Liver (tissue), 9 donors: ENCODE measurements around the gene DMRTB1. TPM values are rescaled to one million over a fixed set of nuclear protein-coding genes. Genes with fewer than 3 reads are reported as not detected.

Source experiments
- DNase-seq: peaks from one replicate; pipeline ENCODE4 v3.0.0-alpha.2; 2017; ENCODE audit warnings: low spot score
- H3K27ac ChIP-seq, 2 donors: one replicate each; pipeline ENCODE4 v1.7.0; 2013; ENCODE audit warnings: inconsistent platforms in 2 of 2, low read length in 2 of 2, control low read depth in 1 of 2, low read depth in 1 of 2, mild to moderate bottlenecking in 1 of 2
- H3K27me3 ChIP-seq, 4 donors: one replicate each; pipeline versions ENCODE4 v1.6.1 to v1.7.0; 2013; ENCODE audit warnings: low read length in 3 of 4, inconsistent platforms in 1 of 4, mild to moderate bottlenecking in 1 of 4, moderate library complexity in 1 of 4; ENCODE audit not compliant: control insufficient read depth in 4 of 4, insufficient read depth in 4 of 4
- H3K36me3 ChIP-seq, 4 donors: one replicate each; pipeline versions ENCODE4 v1.6.1 to v1.7.0; 2013; ENCODE audit warnings: low read length in 3 of 4, mild to moderate bottlenecking in 3 of 4, low read depth in 1 of 4, moderate library complexity in 1 of 4; ENCODE audit not compliant: control insufficient read depth in 4 of 4, insufficient read depth in 3 of 4
- H3K4me1 ChIP-seq, 4 donors: one replicate each; pipeline versions ENCODE4 v1.6.1 to v1.7.0; 2013; ENCODE audit warnings: low read length in 3 of 4, mild to moderate bottlenecking in 3 of 4, moderate library complexity in 1 of 4; ENCODE audit not compliant: control insufficient read depth in 4 of 4, insufficient read depth in 4 of 4
- H3K4me3 ChIP-seq, 3 donors: one replicate each; pipeline versions ENCODE4 v1.6.1 to v1.7.0; 2013; ENCODE audit warnings: low read length in 3 of 3, control low read depth in 1 of 3, low read depth in 1 of 3, mild to moderate bottlenecking in 1 of 3
- H3K9ac ChIP-seq, 2 donors: one replicate each; pipeline ENCODE4 v1.7.0; 2013; ENCODE audit warnings: low read length in 2 of 2, mild to moderate bottlenecking in 2 of 2, moderate library complexity in 2 of 2, control low read depth in 1 of 2, low read depth in 1 of 2
- H3K9me3 ChIP-seq, 4 donors: one replicate each; pipeline versions ENCODE4 v1.6.1 to v1.7.0; 2013; ENCODE audit warnings: low read length in 3 of 4; ENCODE audit not compliant: control insufficient read depth in 4 of 4
- EGR1 ChIP-seq, 2 donors: IDR thresholded peaks; 2 replicates each; pipeline ENCODE4 v1.6.1; 2016 to 2018; ENCODE audit warnings: antibody characterized with exemption in 2 of 2, low read depth in 2 of 2
- FOXA1 ChIP-seq: IDR thresholded peaks from 2 replicates; pipeline ENCODE4 v1.6.1; 2016; ENCODE audit warnings: antibody characterized with exemption
- FOXA2 ChIP-seq: IDR thresholded peaks from 2 replicates; pipeline ENCODE4 v1.6.1; 2016; ENCODE audit warnings: antibody characterized with exemption
- GABPA ChIP-seq, 2 donors: IDR thresholded peaks in 1 of 2; conservative IDR thresholded peaks in 1 of 2; 2 replicates each; pipeline ENCODE4 v1.6.1; 2016; ENCODE audit warnings: antibody characterized with exemption in 2 of 2, mild to moderate bottlenecking in 1 of 2, moderate library complexity in 1 of 2
- HNF4A ChIP-seq, 2 donors: conservative IDR thresholded peaks; 2 replicates each; pipeline ENCODE4 v1.6.1; 2016; ENCODE audit warnings: antibody characterized with exemption in 2 of 2, mild to moderate bottlenecking in 2 of 2
- HNF4G ChIP-seq: IDR thresholded peaks from 2 replicates; pipeline ENCODE4 v1.6.1; 2016; ENCODE audit warnings: antibody characterized with exemption
- JUND ChIP-seq, 2 donors: IDR thresholded peaks; 2 replicates each; pipeline ENCODE4 v1.6.1; 2016; ENCODE audit warnings: antibody characterized with exemption in 2 of 2
- NR2F2 ChIP-seq: IDR thresholded peaks from 2 replicates; pipeline ENCODE4 v1.6.1; 2016; ENCODE audit warnings: antibody characterized with exemption
- RAD21 ChIP-seq, 2 donors: IDR thresholded peaks; 2 replicates each; pipeline ENCODE4 v1.6.1; 2016; ENCODE audit warnings: antibody characterized with exemption in 2 of 2, mild to moderate bottlenecking in 2 of 2
- RXRA ChIP-seq, 2 donors: IDR thresholded peaks; 2 replicates each; pipeline ENCODE4 v1.6.1; 2017 to 2018; ENCODE audit warnings: antibody characterized with exemption in 2 of 2, mild to moderate bottlenecking in 1 of 2
- SP1 ChIP-seq: IDR thresholded peaks from 2 replicates; pipeline ENCODE4 v1.6.1; 2018; ENCODE audit warnings: antibody characterized with exemption, mild to moderate bottlenecking
- TAF1 ChIP-seq: conservative IDR thresholded peaks from 2 replicates; pipeline ENCODE4 v1.6.1; 2016; ENCODE audit warnings: antibody characterized with exemption, mild to moderate bottlenecking
- YY1 ChIP-seq: IDR thresholded peaks from 2 replicates; pipeline ENCODE4 v1.6.1; 2016; ENCODE audit warnings: antibody characterized with exemption, mild to moderate bottlenecking
- WGBS: extraction: QIAGEN DNeasy Blood & Tissue Kit; methylation state at CpG from one replicate; pipeline ENCODE4 v1.1.7; 2013; 5-methylcytosine and 5-hydroxymethylcytosine counted together
- polyA plus RNA-seq, 2 donors: library from polyadenylated mRNA; stranded (reverse) in 1 of 2; unstranded in 1 of 2; fragments of 200-250 nt in 1 of 2; fragments of >200 nt in 1 of 2; fragmentation: Nextera tagmentation in 1 of 2; extraction: Ambion mirVana in 1 of 2; gene quantifications; one replicate each; pipeline versions ENCODE4 v1.2.1 to v1.2.3, GENCODE V29; 2013 to 2015
- total RNA-seq, 2 donors: library from RNA; depleted of rRNA; stranded (reverse); fragments of >200 nt; gene quantifications; one replicate each; pipeline ENCODE4 v1.2.3, GENCODE V29; 2014
- TF ChIP-seq, protein P1 (sequence below): fragments of 150-350 bp; IDR thresholded peaks from 2 replicates; pipeline ENCODE4 v1.5.1; 2017; ENCODE audit warnings: improper control_type of control experiment, low read depth, low read length; ENCODE audit not compliant: missing input control
- TF ChIP-seq, protein P2 (sequence below): IDR thresholded peaks from 2 replicates; pipeline ENCODE4 v1.6.1; 2016; ENCODE audit warnings: antibody characterized with exemption
- TF ChIP-seq, protein P3 (sequence below): IDR thresholded peaks from 2 replicates; pipeline ENCODE4 v1.6.1; 2016; ENCODE audit warnings: antibody characterized with exemption, mild to moderate bottlenecking
- TF ChIP-seq, protein P4 (sequence below): IDR thresholded peaks from 2 replicates; pipeline ENCODE4 v1.6.1; 2016; ENCODE audit warnings: antibody characterized with exemption
- TF ChIP-seq, protein P5 (sequence below): IDR thresholded peaks from 2 replicates; pipeline ENCODE4 v1.6.1; 2016; ENCODE audit warnings: antibody characterized with exemption
- donor health status: healthy.
- donor health status: healthy.
- donor health status: healthy.
- donor health status: healthy.
- donor health status: healthy.

The DMRTB1 gene
- total and polyA plus RNA-seq, 4 donors: not detected

DNA sequence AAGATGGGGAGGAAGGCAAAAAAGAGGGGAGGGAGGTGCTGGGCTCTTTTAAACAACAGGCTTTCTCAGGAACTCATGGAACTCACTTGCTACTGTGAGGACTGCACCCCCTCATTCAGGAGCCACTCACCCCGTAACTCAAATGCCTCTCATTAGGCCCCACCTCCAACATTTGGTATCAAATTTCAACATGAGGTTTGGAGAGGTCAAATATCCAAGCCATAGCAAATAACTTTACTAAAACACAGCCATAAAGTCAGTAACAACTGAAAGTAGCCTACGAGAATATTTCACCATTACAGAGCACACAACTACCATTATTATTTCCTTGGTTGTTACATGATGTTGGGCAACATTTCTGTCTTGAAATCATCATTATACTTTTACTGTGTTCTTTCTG, 13.1 kb upstream of the DMRTB1 start:
- TF ChIP-seq HNF4G: no peak
- TF ChIP-seq JUND (IDR thresholded peaks at IDR 0.05): no peak
- no peak for TF ChIP-seq EGR1 (IDR thresholded peaks at IDR 0.05; ENCODE audit: low read depth in 2 of 2)
- no peak for TF ChIP-seq FOXA2
- TF ChIP-seq FOXA1: no peak
- TF ChIP-seq, protein P1, sequence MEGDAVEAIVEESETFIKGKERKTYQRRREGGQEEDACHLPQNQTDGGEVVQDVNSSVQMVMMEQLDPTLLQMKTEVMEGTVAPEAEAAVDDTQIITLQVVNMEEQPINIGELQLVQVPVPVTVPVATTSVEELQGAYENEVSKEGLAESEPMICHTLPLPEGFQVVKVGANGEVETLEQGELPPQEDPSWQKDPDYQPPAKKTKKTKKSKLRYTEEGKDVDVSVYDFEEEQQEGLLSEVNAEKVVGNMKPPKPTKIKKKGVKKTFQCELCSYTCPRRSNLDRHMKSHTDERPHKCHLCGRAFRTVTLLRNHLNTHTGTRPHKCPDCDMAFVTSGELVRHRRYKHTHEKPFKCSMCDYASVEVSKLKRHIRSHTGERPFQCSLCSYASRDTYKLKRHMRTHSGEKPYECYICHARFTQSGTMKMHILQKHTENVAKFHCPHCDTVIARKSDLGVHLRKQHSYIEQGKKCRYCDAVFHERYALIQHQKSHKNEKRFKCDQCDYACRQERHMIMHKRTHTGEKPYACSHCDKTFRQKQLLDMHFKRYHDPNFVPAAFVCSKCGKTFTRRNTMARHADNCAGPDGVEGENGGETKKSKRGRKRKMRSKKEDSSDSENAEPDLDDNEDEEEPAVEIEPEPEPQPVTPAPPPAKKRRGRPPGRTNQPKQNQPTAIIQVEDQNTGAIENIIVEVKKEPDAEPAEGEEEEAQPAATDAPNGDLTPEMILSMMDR: no peak
- TF ChIP-seq, protein P2, sequence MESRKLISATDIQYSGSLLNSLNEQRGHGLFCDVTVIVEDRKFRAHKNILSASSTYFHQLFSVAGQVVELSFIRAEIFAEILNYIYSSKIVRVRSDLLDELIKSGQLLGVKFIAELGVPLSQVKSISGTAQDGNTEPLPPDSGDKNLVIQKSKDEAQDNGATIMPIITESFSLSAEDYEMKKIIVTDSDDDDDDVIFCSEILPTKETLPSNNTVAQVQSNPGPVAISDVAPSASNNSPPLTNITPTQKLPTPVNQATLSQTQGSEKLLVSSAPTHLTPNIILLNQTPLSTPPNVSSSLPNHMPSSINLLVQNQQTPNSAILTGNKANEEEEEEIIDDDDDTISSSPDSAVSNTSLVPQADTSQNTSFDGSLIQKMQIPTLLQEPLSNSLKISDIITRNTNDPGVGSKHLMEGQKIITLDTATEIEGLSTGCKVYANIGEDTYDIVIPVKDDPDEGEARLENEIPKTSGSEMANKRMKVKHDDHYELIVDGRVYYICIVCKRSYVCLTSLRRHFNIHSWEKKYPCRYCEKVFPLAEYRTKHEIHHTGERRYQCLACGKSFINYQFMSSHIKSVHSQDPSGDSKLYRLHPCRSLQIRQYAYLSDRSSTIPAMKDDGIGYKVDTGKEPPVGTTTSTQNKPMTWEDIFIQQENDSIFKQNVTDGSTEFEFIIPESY: no peak
- TF ChIP-seq, protein P3, sequence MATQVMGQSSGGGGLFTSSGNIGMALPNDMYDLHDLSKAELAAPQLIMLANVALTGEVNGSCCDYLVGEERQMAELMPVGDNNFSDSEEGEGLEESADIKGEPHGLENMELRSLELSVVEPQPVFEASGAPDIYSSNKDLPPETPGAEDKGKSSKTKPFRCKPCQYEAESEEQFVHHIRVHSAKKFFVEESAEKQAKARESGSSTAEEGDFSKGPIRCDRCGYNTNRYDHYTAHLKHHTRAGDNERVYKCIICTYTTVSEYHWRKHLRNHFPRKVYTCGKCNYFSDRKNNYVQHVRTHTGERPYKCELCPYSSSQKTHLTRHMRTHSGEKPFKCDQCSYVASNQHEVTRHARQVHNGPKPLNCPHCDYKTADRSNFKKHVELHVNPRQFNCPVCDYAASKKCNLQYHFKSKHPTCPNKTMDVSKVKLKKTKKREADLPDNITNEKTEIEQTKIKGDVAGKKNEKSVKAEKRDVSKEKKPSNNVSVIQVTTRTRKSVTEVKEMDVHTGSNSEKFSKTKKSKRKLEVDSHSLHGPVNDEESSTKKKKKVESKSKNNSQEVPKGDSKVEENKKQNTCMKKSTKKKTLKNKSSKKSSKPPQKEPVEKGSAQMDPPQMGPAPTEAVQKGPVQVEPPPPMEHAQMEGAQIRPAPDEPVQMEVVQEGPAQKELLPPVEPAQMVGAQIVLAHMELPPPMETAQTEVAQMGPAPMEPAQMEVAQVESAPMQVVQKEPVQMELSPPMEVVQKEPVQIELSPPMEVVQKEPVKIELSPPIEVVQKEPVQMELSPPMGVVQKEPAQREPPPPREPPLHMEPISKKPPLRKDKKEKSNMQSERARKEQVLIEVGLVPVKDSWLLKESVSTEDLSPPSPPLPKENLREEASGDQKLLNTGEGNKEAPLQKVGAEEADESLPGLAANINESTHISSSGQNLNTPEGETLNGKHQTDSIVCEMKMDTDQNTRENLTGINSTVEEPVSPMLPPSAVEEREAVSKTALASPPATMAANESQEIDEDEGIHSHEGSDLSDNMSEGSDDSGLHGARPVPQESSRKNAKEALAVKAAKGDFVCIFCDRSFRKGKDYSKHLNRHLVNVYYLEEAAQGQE: no peak
- TF ChIP-seq RXRA (IDR thresholded peaks at IDR 0.05): no peak
- TF ChIP-seq TAF1: no peak
- TF ChIP-seq, protein P4, sequence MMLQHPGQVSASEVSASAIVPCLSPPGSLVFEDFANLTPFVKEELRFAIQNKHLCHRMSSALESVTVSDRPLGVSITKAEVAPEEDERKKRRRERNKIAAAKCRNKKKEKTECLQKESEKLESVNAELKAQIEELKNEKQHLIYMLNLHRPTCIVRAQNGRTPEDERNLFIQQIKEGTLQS: no peak
- TF ChIP-seq GABPA (IDR thresholded peaks at IDR 0.05 in 1 of 2, conservative IDR thresholded peaks at IDR 0.05 in 1 of 2): no peak
- no peak for TF ChIP-seq YY1
- TF ChIP-seq NR2F2: no peak
- TF ChIP-seq, protein P5, sequence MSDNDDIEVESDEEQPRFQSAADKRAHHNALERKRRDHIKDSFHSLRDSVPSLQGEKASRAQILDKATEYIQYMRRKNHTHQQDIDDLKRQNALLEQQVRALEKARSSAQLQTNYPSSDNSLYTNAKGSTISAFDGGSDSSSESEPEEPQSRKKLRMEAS: no peak
- TF ChIP-seq HNF4A (conservative IDR thresholded peaks at IDR 0.05): no peak
- TF ChIP-seq RAD21 (IDR thresholded peaks at IDR 0.05): no peak
- TF ChIP-seq SP1: no peak
- no peak for DNase-seq
- Histone ChIP-seq H3K9ac (no peak overlapping the region), H3K9me3 (no peaks in the 10 kb centered on the region), H3K36me3 (no peaks in the 10 kb centered on the region), H3K4me3 (no peak overlapping the region), H3K27ac (no peak overlapping the region), H3K27me3 (peaks cover 0 to 4% (median 1%) of the 10 kb centered on the region in 4 donors), H3K4me1 (no peaks in the 10 kb centered on the region)
- WGBS: 63% methylated on average over 2 of the region's 2 CpGs
